ENCODE results near the gene RNF44.

GRCh38 chr5:176537554-176538229 lies 490 bp upstream of the RNF44 start:
- TF ChIP-seq CTCF (conservative IDR thresholded peaks at IDR 0.05; ENCODE audit: low read length), result no peak
- no peak for TF ChIP-seq EZH2phosphoT487 (IDR thresholded peaks at IDR 0.05; ENCODE audit: borderline replicate concordance, low read depth, low read length)
